GM12873 (cell line): ENCODE data around the gene KRTAP12-4.

Source experiments
- CTCF ChIP-seq: IDR thresholded peaks from 2 replicates; pipeline ENCODE4 v1.5.1; 2012; ENCODE audit warnings: low read depth, mild to moderate bottlenecking, moderate library complexity, low read length, control low read depth; ENCODE audit not compliant: insufficient read depth; ENCODE audit errors: missing control alignments

The KRTAP12-4 gene

DNA sequence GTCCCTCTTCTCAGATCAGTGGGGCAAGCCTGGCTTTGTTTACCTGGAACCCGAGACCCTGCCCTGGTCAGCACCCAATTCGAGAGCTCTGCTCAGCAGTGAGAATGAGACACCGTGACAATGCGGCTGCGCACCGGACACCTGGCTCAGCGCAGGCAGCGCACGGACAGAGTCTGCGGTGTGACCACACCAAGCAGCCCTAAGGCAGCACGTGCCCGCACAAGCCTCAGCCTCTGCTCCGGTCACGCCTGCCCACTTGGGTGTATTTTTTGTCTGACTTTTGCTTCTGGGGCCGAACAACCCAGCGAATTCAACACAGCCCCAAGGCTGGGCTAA lies 37.9 kb downstream of the KRTAP12-4 start:
- TF ChIP-seq CTCF: no peak

GRCh38 chr21:44615911-44616590 lies 38.4 kb downstream of the KRTAP12-4 start:
- TF ChIP-seq CTCF: no peak

GRCh38 chr21:44615466-44615865 lies 39.0 kb downstream of the KRTAP12-4 start:
- TF ChIP-seq CTCF: no peak

- no peak for TF ChIP-seq CTCF
These were observed 39.5 kb downstream of the KRTAP12-4 start for GRCh38 chr21:44614961-44615391.

- TF ChIP-seq CTCF: no peak
These were observed 40.3 kb downstream of the KRTAP12-4 start for GRCh38 chr21:44614161-44614631.

DNA sequence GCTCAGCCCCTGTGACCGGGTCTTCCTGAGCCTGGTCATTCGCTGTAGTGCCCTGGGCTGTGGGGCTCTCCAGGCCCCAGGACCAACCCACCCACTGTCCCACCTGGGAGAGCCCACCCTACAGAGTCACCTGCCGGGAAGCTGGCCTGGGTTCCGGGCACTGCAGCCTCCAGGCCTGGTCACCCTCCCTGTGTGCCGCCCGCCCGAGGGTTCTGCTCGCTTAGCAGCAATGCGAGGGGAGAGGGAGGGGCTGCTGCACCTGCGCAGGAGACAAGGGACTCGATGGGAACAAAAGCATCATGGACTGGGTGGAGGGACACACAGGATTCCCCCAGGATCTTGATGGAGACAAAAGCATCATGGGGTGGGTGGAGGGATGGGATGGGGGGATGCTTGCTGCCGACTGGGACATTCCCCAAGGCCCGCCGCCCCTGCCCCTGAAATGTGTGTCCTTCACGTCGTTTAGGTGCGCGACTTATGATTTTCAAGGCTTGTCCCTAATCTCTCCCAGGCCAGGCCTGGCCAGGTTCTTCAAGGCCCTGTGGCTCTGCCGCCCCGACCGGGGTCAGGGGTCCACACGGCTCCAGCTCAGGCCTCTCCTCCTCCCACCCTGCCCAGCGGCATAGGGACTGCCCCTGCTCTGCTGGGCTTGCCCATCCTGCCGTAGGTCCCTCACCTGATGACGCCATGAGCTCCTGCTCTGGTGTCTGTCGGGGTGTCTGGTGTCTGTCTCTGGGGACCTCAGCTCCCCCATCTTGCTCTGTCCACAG lies 40.9 kb downstream of the KRTAP12-4 start:
- no peak for TF ChIP-seq CTCF

- no peak for TF ChIP-seq CTCF
These were observed 41.7 kb downstream of the KRTAP12-4 start for GRCh38 chr21:44612669-44613229.
